NCI-H2107 treated with DMSO at 0.1 percent for 48 hours (cell line): ENCODE data around the gene TIGD1.

ENCODE experiments used
- DNase-seq: peaks from one replicate; lab custom pipeline; 2025; ENCODE audit not compliant: unreplicated experiment; lab: John Stamatoyannopoulos, UW

TIGD1 gene

DNA sequence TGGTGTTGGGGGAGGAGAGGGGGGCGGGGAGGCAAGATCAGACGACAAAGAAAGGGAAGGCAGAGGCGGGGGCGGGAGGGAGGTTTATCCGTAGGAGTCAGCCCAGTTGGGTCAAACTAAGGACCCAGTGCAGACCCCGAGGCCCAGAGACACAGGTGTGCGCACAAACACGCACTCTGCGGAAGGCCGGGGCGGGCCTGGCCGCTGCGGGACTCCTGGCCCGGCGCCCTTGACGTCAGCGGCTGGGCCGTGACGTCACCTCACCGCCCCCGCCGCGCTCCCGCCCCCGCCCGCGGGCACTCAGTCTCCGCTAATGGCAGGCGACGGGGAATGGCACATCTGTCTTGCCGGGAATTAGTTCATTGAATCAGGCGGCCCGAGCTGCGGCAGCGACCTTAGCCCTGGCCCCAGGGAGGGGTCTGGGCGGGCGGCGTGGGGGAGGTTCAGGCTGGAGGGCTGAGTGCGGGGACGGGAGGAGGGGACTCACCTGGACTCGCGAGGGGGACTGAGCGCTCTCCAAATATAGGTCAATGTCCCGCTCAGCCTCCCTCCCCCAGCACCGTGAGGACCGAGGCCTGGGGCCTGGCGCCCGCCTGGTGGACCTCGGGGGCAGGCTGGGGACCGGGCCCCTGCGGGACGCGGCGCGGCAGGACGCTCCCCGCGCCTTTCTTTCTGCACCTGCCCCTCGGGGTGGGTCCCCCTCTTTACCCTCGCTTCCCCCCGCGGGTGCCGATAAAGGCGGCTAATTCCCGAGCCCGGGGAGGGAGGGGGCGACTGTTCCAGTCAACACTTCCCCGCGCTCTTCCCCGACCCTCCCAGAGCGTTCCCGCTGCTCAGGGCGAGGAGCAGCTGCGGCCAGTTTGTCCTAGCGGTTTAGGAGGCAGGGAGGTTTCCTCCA, 47.2 kb downstream of the TIGD1 start:
- no peak for DNase-seq

DNA sequence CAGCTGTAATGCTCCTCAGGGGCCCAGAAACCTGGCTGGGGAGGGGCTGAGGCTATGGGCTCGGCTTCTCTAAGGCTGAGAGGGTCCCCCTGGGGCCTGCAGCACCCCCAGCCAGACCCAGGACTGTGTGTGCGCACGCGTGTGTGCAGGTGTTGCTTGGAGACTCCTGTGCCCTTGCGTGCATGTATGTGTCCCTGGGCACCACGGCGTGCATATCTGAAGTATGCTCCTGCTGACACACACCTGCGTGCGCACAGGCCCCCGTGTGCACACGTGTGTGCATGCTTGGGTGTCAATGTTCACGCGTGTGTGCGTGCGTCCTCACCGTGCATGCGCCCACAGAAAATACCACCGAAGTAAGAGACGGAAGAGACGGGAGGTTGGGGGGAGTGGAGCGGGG, 47.8 kb downstream of the TIGD1 start:
- no peak for DNase-seq

DNA sequence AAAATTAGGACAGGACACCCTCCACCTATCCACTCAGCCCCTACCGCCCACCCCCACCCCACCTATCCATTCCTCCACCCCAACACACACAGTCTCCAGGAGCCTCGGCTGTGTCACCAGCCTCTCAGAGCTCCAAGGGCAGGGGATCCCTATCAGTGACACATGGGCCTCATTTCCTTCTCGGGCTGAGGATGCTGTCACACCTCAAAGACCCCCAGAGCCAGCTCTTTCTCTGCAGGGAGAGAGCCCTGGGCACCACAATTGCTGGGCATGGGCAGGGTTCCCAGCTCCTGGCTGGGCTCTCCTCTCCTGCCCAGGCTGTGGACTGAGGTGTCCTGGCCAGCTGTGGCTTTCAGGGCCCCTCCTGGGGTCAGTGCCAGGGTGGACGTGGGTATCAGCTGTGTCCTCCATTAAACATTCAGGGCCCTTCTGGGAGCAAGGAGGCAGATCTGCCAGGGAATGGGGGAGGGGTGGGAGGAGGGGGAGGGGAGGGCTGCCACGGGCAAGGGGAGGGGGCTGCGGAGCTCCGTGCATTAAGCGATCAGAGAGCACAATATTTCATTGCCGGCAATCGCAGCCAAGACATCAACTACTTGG, 48.5 kb downstream of the TIGD1 start:
- no peak for DNase-seq

DNA sequence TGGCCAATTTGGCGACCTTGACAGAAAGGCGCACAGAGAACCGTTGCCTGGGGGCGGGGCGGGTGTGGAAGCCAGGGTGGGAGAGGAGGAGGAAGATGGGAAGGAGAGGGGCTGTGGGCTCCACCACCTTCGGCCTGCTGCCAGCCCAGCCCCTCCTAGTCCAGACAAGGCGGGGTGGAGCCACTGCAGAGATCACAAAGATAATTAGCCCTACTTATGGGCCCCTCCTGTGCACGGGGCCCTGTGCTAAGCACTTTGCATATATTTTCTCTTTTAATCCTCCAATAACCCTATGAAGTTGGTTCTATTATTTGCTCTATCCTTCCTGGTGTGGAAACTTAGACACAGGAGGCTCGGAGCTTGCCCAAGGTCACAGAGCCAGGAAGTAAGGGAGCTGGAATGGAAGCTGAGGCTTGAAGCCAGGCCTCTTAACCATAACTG, 49.0 kb downstream of the TIGD1 start:
- DNase-seq: no peak

DNA sequence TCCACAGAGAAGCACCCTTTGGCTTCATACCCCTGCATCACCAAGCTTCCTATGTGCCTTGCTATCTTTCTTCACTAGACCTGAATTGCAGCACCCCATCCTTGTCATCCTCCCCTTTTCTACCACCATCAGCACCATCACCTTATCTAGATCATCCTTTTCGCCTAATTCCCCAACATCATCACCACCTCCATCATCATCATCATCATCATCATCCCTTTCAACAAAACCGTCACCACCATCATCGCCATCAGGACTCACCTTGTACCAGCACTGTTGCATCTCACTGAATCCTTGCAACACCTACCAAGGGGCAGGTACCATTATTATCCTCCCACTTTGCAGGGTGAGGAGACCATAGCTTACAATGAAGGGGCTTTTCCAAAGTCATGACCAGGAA, 51.9 kb downstream of the TIGD1 start:
- DNase-seq: no peak
